GM18873 (cell line): ENCODE measurements around the gene UPK1A.

Source experiments
- ATAC-seq: cut with Tn5 transposase; IDR thresholded peaks from one replicate; pipeline ENCODE4 v1.9.1; 2021; ENCODE audit warnings: mild to moderate bottlenecking, moderate library complexity, moderate number of reproducible peaks; ENCODE audit not compliant: unreplicated experiment, low FRiP score

The UPK1A gene

GRCh38 chr19:35666251-35666913 is at the start of gene UPK1A:
Gene UPK1A, plus strand, starts transcription at chr19:35666517. Its CDS starts 296 bp downstream, at chr19:35666813.
- ATAC-seq = no peak

GRCh38 chr19:35618857-35619256 is 47.5 kb upstream of the UPK1A start:
- ATAC-seq = no peak

GRCh38 chr19:35619290-35619923 is 46.9 kb upstream of the UPK1A start:
- no peak for ATAC-seq

DNA sequence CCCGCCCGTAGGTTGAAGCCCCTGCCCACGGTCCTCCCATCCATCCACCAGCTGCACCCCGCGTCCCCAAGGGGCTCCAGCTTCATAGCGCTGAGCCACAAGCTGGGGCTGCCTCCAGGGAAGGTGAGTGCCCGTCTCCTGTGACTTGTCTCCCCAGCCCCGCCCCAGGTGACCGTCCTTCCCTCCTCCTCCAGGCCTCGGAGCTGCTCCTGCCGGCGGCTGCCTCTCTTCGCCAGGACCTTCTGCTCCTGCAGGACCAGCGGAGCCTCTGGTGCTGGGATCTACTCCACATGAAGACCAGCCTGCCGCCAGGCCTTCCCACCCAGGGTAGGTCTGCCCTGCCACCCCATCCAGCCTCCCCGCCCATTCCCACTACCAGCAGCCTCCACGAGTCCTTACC is 46.3 kb upstream of the UPK1A start:
- ATAC-seq = no peak

GRCh38 chr19:35621708-35622107 is 44.6 kb upstream of the UPK1A start:
- no peak for ATAC-seq

- no peak for ATAC-seq
Observed at GRCh38 chr19:35622750-35623149, 43.6 kb upstream of the UPK1A start.

GRCh38 chr19:35623327-35624010 is 42.8 kb upstream of the UPK1A start:
- no peak for ATAC-seq

GRCh38 chr19:35628264-35628564 is 38.1 kb upstream of the UPK1A start:
- peak; percentile 5 for ATAC-seq

- peak; percentile 94 for ATAC-seq
Observed at GRCh38 chr19:35628565-35629331, 37.6 kb upstream of the UPK1A start, which contains the start of gene RBM42. Gene RBM42, plus strand, starts transcription at chr19:35629036. Its CDS starts 118 bp downstream, at chr19:35629154.

- ATAC-seq = no peak
Observed at GRCh38 chr19:35629332-35629633, 37.0 kb upstream of the UPK1A start.

DNA sequence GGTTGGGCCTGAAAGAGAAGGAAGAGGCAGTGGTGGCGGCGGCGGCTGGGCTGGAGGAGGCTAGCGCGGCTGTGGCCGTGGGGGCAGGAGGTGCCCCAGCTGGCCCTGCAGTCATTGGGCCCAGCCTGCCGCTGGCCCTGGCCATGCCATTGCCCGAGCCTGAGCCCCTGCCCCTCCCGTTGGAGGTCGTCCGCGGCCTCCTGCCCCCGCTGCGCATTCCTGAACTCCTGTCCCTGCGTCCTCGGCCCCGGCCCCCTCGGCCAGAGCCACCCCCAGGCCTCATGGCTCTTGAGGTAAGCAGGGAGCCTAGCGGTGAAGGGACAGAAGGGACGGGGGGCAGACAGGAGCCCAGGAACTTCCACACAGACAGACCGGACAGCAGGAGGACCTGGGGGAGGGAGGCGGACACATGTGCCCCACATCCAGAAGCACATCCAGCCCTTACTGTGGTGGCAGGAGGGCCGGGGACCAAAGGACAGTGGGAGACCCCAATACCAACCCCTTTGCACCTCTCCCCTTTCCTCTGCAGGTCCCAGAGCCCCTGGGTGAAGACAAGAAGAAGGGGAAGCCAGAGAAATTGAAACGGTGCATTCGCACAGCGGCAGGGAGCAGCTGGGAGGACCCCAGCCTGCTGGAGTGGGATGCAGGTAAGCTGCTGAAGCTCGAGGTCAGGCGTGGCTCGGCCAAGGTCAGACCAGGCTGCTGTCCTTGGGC is 32.4 kb upstream of the UPK1A start:
- ATAC-seq = no peak

- ATAC-seq = no peak
Observed at GRCh38 chr19:35636651-35637050, 29.7 kb upstream of the UPK1A start.

- ATAC-seq = no peak
Observed at GRCh38 chr19:35637165-35637564, 29.2 kb upstream of the UPK1A start.

- ATAC-seq = no peak
Observed at GRCh38 chr19:35639321-35639639, 27.0 kb upstream of the UPK1A start.

- ATAC-seq = no peak
Observed at GRCh38 chr19:35639863-35640262, 26.5 kb upstream of the UPK1A start.

- no peak for ATAC-seq
Observed at GRCh38 chr19:35641515-35642151, 24.7 kb upstream of the UPK1A start, which contains the start of gene ETV2. Gene ETV2, plus strand, starts transcription at chr19:35641745. Its CDS starts 716 bp downstream, at chr19:35642461.

DNA sequence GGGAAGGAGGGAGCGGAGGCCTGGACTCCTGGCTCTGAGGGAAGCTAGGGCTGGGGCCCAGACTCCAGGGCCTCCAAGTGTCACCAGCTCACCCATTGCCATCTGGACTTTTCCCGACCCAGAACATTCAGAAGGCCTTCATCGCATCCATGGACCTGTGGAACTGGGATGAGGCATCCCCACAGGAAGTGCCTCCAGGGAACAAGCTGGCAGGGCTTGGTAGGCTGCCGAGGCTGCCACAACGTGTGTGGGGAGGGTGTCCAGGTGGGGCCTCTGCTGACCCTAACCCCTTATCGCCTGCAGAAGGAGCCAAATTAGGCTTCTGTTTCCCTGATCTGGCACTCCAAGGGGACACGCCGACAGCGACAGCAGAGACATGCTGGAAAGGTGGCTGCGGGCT is 24.0 kb upstream of the UPK1A start:
- no peak for ATAC-seq

- no peak for ATAC-seq
Observed at GRCh38 chr19:35642798-35643254, 23.5 kb upstream of the UPK1A start.

GRCh38 chr19:35643255-35644205 is 22.8 kb upstream of the UPK1A start:
- peak; percentile 32 for ATAC-seq
